ENCODE measurements around the gene FNBP1. TPM values are rescaled to one million over a fixed set of nuclear protein-coding genes. Genes with fewer than 3 reads are reported as not detected.

The FNBP1 gene
- total and polyA plus RNA-seq, 2 of the 13 experiments (the other 11 are each of a cell fraction or from before 2014, with no cell fraction given), result 5.4 to 19.5 TPM

DNA sequence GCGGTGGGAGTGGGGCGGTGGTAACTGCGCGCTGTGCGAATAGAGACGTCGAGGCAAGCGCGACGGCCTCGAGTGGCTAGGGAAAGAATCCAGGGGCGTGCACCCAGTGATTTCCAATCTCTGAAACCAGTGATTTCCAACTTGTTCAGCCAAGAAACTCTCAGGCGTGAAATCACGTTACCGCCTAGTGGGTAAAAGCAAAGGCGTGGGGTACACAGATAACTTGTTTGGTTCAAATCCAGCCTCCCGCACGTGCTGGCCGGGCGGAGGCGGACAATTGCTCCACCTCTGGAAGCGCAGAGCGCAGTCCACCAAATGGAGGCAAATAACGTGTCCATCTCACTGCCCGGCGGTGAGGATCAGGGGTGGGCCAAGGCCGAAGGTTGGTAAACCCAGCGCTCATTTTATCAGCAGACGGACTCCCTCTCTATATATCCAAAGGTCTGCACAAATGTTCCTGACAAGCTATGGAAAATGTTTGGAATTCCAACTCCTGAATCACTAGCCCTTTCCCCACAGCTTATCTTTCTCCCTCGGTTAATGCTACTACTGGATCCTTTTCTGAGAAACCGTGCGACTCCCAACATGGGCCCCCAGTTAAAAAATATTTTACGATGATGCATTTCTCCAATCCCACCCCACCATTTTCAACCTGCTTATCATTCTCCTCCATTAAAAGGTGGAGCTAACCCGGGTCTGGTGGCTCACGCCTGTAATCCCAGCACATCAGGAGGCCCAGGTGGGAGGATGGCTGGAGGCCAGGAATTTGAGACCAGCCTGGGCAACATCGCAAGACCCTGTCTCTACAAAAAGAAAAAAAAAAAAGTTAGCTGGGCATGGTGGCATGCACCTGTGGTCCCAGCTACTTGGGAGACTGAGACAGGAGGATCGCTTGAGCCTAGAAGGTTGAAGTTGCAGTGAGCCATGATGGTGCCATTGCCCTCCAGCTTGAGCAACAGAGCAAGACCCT is 950 bp upstream of the FNBP1 start (continued):
- TF ChIP-seq, protein P1, sequence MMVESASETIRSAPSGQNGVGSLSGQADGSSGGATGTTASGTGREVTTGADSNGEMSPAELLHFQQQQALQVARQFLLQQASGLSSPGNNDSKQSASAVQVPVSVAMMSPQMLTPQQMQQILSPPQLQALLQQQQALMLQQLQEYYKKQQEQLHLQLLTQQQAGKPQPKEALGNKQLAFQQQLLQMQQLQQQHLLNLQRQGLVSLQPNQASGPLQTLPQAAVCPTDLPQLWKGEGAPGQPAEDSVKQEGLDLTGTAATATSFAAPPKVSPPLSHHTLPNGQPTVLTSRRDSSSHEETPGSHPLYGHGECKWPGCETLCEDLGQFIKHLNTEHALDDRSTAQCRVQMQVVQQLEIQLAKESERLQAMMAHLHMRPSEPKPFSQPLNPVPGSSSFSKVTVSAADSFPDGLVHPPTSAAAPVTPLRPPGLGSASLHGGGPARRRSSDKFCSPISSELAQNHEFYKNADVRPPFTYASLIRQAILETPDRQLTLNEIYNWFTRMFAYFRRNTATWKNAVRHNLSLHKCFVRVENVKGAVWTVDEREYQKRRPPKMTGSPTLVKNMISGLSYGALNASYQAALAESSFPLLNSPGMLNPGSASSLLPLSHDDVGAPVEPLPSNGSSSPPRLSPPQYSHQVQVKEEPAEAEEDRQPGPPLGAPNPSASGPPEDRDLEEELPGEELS (CRISPR knock-in tag; IDR thresholded peaks at IDR 0.05), result peak; percentile 65
- TF ChIP-seq HDAC2 (CRISPR knock-in tag; IDR thresholded peaks at IDR 0.05), result 0 out of 2 replicates have a peak, but pooled peaks have one; percentile 20
- TF ChIP-seq POLR2A (IDR thresholded peaks at IDR 0.05; ENCODE audit: insufficient read depth in 1 of 2, low read depth in 2 of 2, low read length in 2 of 2), result peak in 1 of 2 experiments; percentile 68; a peak in 2 of 4 replicates
- no peak for TF ChIP-seq SAFB2 (CRISPR knock-in tag; IDR thresholded peaks at IDR 0.05; ENCODE audit: borderline replicate concordance, low read depth)
- no peak for TF ChIP-seq MLLT10 (CRISPR knock-in tag; IDR thresholded peaks at IDR 0.05)
- no peak for TF ChIP-seq ZNF10 (CRISPR knock-in tag; IDR thresholded peaks at IDR 0.05; ENCODE audit: borderline replicate concordance, low read depth)
- no peak for TF ChIP-seq KLF13 (CRISPR knock-in tag; IDR thresholded peaks at IDR 0.05)
- TF ChIP-seq ZFP1 (CRISPR knock-in tag; IDR thresholded peaks at IDR 0.05), result no peak
- TF ChIP-seq, protein P2, sequence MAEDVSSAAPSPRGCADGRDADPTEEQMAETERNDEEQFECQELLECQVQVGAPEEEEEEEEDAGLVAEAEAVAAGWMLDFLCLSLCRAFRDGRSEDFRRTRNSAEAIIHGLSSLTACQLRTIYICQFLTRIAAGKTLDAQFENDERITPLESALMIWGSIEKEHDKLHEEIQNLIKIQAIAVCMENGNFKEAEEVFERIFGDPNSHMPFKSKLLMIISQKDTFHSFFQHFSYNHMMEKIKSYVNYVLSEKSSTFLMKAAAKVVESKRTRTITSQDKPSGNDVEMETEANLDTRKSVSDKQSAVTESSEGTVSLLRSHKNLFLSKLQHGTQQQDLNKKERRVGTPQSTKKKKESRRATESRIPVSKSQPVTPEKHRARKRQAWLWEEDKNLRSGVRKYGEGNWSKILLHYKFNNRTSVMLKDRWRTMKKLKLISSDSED (CRISPR knock-in tag; IDR thresholded peaks at IDR 0.05), result 0 out of 2 replicates have a peak, but pooled peaks have one; percentile 38
- TF ChIP-seq MTF2 (CRISPR knock-in tag; IDR thresholded peaks at IDR 0.05; ENCODE audit: borderline replicate concordance), result no peak
- peak; percentile 65 for TF ChIP-seq ZSCAN25 (CRISPR knock-in tag; IDR thresholded peaks at IDR 0.05)
- no peak; the same call in 1 of the 2 replicates for TF ChIP-seq HNF4G (IDR thresholded peaks at IDR 0.05; ENCODE audit: borderline replicate concordance, low read depth, low read length)
- TF ChIP-seq HNF4G (CRISPR knock-in tag; IDR thresholded peaks at IDR 0.05; ENCODE audit: borderline replicate concordance, low read depth), result no peak; the same call in 1 of the 2 replicates
- peak; percentile 53; the same call in 1 of the 2 replicates for TF ChIP-seq ZNF768 (CRISPR knock-in tag; IDR thresholded peaks at IDR 0.05)
- TF ChIP-seq ZNF841 (CRISPR knock-in tag; IDR thresholded peaks at IDR 0.05; ENCODE audit: borderline replicate concordance), result no peak
- no peak for TF ChIP-seq ZNF713 (CRISPR knock-in tag; IDR thresholded peaks at IDR 0.05)
- TF ChIP-seq ZNF251 (CRISPR knock-in tag; IDR thresholded peaks at IDR 0.05), result no peak
- peak; percentile 66; the same call in 1 of the 2 replicates for TF ChIP-seq GLI4 (CRISPR knock-in tag; IDR thresholded peaks at IDR 0.05; ENCODE audit: borderline replicate concordance)
- TF ChIP-seq, protein P3, sequence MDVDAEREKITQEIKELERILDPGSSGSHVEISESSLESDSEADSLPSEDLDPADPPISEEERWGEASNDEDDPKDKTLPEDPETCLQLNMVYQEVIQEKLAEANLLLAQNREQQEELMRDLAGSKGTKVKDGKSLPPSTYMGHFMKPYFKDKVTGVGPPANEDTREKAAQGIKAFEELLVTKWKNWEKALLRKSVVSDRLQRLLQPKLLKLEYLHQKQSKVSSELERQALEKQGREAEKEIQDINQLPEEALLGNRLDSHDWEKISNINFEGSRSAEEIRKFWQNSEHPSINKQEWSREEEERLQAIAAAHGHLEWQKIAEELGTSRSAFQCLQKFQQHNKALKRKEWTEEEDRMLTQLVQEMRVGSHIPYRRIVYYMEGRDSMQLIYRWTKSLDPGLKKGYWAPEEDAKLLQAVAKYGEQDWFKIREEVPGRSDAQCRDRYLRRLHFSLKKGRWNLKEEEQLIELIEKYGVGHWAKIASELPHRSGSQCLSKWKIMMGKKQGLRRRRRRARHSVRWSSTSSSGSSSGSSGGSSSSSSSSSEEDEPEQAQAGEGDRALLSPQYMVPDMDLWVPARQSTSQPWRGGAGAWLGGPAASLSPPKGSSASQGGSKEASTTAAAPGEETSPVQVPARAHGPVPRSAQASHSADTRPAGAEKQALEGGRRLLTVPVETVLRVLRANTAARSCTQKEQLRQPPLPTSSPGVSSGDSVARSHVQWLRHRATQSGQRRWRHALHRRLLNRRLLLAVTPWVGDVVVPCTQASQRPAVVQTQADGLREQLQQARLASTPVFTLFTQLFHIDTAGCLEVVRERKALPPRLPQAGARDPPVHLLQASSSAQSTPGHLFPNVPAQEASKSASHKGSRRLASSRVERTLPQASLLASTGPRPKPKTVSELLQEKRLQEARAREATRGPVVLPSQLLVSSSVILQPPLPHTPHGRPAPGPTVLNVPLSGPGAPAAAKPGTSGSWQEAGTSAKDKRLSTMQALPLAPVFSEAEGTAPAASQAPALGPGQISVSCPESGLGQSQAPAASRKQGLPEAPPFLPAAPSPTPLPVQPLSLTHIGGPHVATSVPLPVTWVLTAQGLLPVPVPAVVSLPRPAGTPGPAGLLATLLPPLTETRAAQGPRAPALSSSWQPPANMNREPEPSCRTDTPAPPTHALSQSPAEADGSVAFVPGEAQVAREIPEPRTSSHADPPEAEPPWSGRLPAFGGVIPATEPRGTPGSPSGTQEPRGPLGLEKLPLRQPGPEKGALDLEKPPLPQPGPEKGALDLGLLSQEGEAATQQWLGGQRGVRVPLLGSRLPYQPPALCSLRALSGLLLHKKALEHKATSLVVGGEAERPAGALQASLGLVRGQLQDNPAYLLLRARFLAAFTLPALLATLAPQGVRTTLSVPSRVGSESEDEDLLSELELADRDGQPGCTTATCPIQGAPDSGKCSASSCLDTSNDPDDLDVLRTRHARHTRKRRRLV (CRISPR knock-in tag; IDR thresholded peaks at IDR 0.05), result peak; percentile 45; the same call in 1 of the 2 replicates
- no peak for TF ChIP-seq XRCC5 (optimal IDR thresholded peaks at IDR 0.05; ENCODE audit: low read length)
